ENCODE measurements around the gene ATP4B. TPM values are rescaled to one million over a fixed set of nuclear protein-coding genes. Genes with fewer than 3 reads are reported as not detected.

Gene ATP4B
- total RNA-seq, 1 experiment from 2014 or later, result not detected

DNA sequence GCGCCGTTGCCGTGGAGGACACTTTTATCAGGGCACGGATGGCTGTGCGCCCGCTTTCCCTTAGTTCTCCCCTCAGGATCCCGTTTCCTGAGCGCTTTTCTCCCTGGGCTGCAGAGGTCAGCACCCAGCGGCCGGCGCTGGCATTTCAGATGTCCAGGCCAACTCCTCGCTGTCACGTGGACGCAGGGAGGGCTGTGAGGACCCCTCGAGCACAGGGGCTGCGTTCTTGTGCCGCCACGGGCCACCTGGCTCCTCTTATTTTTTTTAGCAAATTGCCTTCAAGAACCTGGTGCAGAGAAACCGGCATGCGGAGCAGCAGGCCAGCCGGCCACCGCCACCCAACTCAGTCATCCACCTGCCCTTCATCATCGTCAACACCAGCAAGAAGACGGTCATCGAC lies 22.3 kb downstream of the ATP4B start:
- Mint-ChIP-seq H3K9me3 (no peaks in the 10 kb centered on the region), H3K4me1 (no peaks in the 10 kb centered on the region), H3K27me3 (ENCODE audit: low read depth) (no peaks in the 10 kb centered on the region), H3K36me3 (peaks cover 77% of the 10 kb centered on the region), H3K4me3 (no peak overlapping the region), H3K27ac (no peak overlapping the region)
- DNase-seq (ENCODE audit: low spot score) (no peak), ATAC-seq (no peak)
- TF ChIP-seq, protein P1, sequence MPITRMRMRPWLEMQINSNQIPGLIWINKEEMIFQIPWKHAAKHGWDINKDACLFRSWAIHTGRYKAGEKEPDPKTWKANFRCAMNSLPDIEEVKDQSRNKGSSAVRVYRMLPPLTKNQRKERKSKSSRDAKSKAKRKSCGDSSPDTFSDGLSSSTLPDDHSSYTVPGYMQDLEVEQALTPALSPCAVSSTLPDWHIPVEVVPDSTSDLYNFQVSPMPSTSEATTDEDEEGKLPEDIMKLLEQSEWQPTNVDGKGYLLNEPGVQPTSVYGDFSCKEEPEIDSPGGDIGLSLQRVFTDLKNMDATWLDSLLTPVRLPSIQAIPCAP (CRISPR knock-in tag; IDR thresholded peaks at IDR 0.05), result no peak
- TF ChIP-seq, protein P2, sequence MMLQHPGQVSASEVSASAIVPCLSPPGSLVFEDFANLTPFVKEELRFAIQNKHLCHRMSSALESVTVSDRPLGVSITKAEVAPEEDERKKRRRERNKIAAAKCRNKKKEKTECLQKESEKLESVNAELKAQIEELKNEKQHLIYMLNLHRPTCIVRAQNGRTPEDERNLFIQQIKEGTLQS (CRISPR knock-in tag; conservative IDR thresholded peaks at IDR 0.05), result no peak
- TF ChIP-seq TEAD1 (CRISPR knock-in tag; IDR thresholded peaks at IDR 0.05), result no peak
- TF ChIP-seq, protein P3, sequence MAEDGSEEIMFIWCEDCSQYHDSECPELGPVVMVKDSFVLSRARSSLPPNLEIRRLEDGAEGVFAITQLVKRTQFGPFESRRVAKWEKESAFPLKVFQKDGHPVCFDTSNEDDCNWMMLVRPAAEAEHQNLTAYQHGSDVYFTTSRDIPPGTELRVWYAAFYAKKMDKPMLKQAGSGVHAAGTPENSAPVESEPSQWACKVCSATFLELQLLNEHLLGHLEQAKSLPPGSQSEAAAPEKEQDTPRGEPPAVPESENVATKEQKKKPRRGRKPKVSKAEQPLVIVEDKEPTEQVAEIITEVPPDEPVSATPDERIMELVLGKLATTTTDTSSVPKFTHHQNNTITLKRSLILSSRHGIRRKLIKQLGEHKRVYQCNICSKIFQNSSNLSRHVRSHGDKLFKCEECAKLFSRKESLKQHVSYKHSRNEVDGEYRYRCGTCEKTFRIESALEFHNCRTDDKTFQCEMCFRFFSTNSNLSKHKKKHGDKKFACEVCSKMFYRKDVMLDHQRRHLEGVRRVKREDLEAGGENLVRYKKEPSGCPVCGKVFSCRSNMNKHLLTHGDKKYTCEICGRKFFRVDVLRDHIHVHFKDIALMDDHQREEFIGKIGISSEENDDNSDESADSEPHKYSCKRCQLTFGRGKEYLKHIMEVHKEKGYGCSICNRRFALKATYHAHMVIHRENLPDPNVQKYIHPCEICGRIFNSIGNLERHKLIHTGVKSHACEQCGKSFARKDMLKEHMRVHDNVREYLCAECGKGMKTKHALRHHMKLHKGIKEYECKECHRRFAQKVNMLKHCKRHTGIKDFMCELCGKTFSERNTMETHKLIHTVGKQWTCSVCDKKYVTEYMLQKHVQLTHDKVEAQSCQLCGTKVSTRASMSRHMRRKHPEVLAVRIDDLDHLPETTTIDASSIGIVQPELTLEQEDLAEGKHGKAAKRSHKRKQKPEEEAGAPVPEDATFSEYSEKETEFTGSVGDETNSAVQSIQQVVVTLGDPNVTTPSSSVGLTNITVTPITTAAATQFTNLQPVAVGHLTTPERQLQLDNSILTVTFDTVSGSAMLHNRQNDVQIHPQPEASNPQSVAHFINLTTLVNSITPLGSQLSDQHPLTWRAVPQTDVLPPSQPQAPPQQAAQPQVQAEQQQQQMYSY (CRISPR knock-in tag; IDR thresholded peaks at IDR 0.05), result no peak
- no peak for TF ChIP-seq ZBTB21 (CRISPR knock-in tag; IDR thresholded peaks at IDR 0.05; ENCODE audit: borderline replicate concordance)
- no peak for TF ChIP-seq GRHL2 (CRISPR knock-in tag; IDR thresholded peaks at IDR 0.05; ENCODE audit: insufficient replicate concordance, severe bottlenecking)
- TF ChIP-seq SMAD3 (CRISPR knock-in tag; IDR thresholded peaks at IDR 0.05; ENCODE audit: borderline replicate concordance), result no peak
- TF ChIP-seq, protein P4, sequence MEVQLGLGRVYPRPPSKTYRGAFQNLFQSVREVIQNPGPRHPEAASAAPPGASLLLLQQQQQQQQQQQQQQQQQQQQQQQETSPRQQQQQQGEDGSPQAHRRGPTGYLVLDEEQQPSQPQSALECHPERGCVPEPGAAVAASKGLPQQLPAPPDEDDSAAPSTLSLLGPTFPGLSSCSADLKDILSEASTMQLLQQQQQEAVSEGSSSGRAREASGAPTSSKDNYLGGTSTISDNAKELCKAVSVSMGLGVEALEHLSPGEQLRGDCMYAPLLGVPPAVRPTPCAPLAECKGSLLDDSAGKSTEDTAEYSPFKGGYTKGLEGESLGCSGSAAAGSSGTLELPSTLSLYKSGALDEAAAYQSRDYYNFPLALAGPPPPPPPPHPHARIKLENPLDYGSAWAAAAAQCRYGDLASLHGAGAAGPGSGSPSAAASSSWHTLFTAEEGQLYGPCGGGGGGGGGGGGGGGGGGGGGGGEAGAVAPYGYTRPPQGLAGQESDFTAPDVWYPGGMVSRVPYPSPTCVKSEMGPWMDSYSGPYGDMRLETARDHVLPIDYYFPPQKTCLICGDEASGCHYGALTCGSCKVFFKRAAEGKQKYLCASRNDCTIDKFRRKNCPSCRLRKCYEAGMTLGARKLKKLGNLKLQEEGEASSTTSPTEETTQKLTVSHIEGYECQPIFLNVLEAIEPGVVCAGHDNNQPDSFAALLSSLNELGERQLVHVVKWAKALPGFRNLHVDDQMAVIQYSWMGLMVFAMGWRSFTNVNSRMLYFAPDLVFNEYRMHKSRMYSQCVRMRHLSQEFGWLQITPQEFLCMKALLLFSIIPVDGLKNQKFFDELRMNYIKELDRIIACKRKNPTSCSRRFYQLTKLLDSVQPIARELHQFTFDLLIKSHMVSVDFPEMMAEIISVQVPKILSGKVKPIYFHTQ (CRISPR knock-in tag; IDR thresholded peaks at IDR 0.05), result no peak
- no peak for TF ChIP-seq TEAD4 (CRISPR knock-in tag; IDR thresholded peaks at IDR 0.05)
- TF ChIP-seq ESRRA (CRISPR knock-in tag; IDR thresholded peaks at IDR 0.05; ENCODE audit: borderline replicate concordance), result no peak
- no peak for TF ChIP-seq CREB1 (CRISPR knock-in tag; IDR thresholded peaks at IDR 0.05)
- TF ChIP-seq MYBL2 (CRISPR knock-in tag; IDR thresholded peaks at IDR 0.05), result no peak
- TF ChIP-seq, protein P5, sequence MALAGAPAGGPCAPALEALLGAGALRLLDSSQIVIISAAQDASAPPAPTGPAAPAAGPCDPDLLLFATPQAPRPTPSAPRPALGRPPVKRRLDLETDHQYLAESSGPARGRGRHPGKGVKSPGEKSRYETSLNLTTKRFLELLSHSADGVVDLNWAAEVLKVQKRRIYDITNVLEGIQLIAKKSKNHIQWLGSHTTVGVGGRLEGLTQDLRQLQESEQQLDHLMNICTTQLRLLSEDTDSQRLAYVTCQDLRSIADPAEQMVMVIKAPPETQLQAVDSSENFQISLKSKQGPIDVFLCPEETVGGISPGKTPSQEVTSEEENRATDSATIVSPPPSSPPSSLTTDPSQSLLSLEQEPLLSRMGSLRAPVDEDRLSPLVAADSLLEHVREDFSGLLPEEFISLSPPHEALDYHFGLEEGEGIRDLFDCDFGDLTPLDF (CRISPR knock-in tag; IDR thresholded peaks at IDR 0.05), result no peak
- ChIA-PET CTCF (no interaction called here), POLR2A (no interaction called here)

DNA sequence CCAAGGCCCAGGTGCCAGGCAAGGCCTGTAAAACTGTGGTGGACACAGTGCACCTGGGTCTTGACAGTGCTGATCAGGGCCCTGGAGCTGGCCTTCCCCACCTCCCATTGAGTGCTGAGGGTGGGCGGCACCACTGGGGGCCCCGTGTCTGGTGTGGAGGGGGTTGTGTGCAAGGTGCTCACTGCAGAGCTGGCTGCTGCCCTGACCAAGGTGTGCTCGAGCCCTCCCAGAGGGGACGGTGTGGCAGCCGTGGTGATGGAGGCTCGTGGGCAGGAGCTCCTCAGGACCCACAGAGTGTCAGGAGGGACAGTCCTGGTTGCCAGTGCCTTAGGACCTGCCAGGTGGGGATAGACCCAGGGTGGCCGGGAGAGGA lies 23.0 kb downstream of the ATP4B start:
- ChIA-PET POLR2A (no interaction called here), CTCF (no interaction called here)
- Mint-ChIP-seq H3K27me3 (ENCODE audit: low read depth) (no peaks in the 10 kb centered on the region), H3K36me3 (peaks cover 70% of the 10 kb centered on the region), H3K9me3 (no peaks in the 10 kb centered on the region), H3K4me3 (no peak overlapping the region), H3K27ac (no peak overlapping the region), H3K4me1 (no peaks in the 10 kb centered on the region)
- no peak for ATAC-seq
- no peak for DNase-seq (ENCODE audit: low spot score)
- no peak for TF ChIP-seq SMAD3 (CRISPR knock-in tag; IDR thresholded peaks at IDR 0.05; ENCODE audit: borderline replicate concordance)
- TF ChIP-seq JUN (CRISPR knock-in tag; IDR thresholded peaks at IDR 0.05), result no peak
- TF ChIP-seq, protein P6, sequence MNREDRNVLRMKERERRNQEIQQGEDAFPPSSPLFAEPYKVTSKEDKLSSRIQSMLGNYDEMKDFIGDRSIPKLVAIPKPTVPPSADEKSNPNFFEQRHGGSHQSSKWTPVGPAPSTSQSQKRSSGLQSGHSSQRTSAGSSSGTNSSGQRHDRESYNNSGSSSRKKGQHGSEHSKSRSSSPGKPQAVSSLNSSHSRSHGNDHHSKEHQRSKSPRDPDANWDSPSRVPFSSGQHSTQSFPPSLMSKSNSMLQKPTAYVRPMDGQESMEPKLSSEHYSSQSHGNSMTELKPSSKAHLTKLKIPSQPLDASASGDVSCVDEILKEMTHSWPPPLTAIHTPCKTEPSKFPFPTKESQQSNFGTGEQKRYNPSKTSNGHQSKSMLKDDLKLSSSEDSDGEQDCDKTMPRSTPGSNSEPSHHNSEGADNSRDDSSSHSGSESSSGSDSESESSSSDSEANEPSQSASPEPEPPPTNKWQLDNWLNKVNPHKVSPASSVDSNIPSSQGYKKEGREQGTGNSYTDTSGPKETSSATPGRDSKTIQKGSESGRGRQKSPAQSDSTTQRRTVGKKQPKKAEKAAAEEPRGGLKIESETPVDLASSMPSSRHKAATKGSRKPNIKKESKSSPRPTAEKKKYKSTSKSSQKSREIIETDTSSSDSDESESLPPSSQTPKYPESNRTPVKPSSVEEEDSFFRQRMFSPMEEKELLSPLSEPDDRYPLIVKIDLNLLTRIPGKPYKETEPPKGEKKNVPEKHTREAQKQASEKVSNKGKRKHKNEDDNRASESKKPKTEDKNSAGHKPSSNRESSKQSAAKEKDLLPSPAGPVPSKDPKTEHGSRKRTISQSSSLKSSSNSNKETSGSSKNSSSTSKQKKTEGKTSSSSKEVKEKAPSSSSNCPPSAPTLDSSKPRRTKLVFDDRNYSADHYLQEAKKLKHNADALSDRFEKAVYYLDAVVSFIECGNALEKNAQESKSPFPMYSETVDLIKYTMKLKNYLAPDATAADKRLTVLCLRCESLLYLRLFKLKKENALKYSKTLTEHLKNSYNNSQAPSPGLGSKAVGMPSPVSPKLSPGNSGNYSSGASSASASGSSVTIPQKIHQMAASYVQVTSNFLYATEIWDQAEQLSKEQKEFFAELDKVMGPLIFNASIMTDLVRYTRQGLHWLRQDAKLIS (CRISPR knock-in tag; IDR thresholded peaks at IDR 0.05; ENCODE audit: borderline replicate concordance), result no peak
- no peak for TF ChIP-seq PRRX2 (CRISPR knock-in tag; IDR thresholded peaks at IDR 0.05)
- TF ChIP-seq, protein P7, sequence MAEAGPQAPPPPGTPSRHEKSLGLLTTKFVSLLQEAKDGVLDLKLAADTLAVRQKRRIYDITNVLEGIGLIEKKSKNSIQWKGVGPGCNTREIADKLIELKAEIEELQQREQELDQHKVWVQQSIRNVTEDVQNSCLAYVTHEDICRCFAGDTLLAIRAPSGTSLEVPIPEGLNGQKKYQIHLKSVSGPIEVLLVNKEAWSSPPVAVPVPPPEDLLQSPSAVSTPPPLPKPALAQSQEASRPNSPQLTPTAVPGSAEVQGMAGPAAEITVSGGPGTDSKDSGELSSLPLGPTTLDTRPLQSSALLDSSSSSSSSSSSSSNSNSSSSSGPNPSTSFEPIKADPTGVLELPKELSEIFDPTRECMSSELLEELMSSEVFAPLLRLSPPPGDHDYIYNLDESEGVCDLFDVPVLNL (CRISPR knock-in tag; IDR thresholded peaks at IDR 0.05; ENCODE audit: borderline replicate concordance, low read depth), result no peak
- TF ChIP-seq, protein P8, sequence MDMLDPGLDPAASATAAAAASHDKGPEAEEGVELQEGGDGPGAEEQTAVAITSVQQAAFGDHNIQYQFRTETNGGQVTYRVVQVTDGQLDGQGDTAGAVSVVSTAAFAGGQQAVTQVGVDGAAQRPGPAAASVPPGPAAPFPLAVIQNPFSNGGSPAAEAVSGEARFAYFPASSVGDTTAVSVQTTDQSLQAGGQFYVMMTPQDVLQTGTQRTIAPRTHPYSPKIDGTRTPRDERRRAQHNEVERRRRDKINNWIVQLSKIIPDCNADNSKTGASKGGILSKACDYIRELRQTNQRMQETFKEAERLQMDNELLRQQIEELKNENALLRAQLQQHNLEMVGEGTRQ (CRISPR knock-in tag; IDR thresholded peaks at IDR 0.05), result no peak
- TF ChIP-seq NFATC4 (CRISPR knock-in tag; IDR thresholded peaks at IDR 0.05), result no peak
- TF ChIP-seq, protein P9, sequence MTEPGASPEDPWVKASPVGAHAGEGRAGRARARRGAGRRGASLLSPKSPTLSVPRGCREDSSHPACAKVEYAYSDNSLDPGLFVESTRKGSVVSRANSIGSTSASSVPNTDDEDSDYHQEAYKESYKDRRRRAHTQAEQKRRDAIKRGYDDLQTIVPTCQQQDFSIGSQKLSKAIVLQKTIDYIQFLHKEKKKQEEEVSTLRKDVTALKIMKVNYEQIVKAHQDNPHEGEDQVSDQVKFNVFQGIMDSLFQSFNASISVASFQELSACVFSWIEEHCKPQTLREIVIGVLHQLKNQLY (CRISPR knock-in tag; IDR thresholded peaks at IDR 0.05), result no peak

Data from WTC11 (cell line).